GM18526 (cell line): ENCODE results near the gene NACA.

Experiments
- POLR2A ChIP-seq: IDR thresholded peaks from 3 replicates; pipeline ENCODE4 v1.6.1; 2011; ENCODE audit not compliant: insufficient read length; ENCODE audit errors: extremely low read depth

Gene NACA

GRCh38 chr12:56713345-56713744 lies 11.8 kb downstream of the NACA start:
- no peak for TF ChIP-seq POLR2A

GRCh38 chr12:56709759-56710376 lies 15.2 kb downstream of the NACA start:
- TF ChIP-seq POLR2A, result no peak

GRCh38 chr12:56699020-56699661 lies 26.0 kb downstream of the NACA start:
- no peak for TF ChIP-seq POLR2A

- TF ChIP-seq POLR2A, result no peak
Measured at GRCh38 chr12:56695327-56696101, 29.6 kb downstream of the NACA start.

- no peak for TF ChIP-seq POLR2A
Measured at GRCh38 chr12:56694161-56694560, 30.9 kb downstream of the NACA start.

DNA sequence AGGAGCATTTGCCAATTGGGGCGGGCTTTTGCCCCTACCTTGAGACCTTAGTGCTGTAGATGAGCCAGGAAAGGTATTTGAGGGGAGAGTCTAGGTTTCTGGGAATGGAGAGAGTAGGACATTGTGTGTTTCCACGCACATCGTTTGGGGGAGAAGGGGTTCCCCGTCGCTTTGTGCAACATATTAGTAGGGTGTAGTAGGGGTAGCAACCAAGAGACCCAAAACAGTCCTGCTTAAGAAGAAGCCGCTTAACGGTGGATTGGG lies 36.3 kb downstream of the NACA start:
- TF ChIP-seq POLR2A, result no peak

- TF ChIP-seq POLR2A, result peak; percentile 91
Measured at GRCh38 chr12:56688129-56688845, 36.8 kb downstream of the NACA start, which contains the start of gene PTGES3. PTGES3 (minus strand) TSS chr12:56688284; CDS start chr12:56687999, 285 bp downstream.

DNA sequence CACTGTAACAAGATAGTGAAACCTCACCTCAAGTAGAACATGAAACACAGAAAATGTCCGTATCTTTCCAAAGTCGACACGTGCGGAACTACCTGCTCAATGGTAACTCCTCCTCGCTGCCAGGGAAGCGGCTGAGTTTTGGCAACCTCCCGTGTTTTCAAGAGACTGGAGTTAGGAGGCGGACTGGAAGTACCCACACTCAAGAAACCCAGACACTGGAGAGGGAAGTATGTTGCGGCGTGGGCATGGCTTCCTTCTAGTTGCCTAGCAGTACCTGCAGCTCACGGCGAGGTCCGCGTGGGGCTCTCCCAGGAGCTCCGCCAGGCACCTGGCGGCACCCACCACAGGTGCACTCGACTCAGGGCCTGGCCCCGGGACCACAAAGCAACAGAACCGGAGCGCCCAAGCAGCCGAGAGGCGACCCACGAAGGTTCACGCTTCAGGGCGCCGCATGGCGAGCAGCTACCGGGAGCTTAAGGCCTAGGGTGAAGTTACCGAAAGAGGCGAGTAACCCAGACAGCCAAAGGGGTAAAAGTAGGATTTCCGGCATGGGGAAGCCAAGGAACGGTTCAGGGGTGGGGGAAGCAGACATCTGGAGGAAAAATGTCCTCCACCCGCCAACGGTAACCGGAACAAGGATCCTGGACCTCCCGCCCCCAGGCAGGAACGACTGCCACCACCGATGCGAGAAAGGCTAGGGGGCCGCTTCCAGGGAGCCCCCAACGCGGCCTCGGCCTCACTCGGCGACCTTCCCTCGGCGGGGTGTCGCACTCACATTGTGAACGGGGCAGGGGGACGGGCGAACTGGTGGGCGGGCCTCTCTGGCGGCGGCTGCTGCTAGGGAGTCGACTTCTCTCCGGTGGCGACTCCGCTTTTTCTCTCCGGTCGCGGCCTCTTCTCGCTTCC lies 37.6 kb downstream of the NACA start:
- TF ChIP-seq POLR2A, result peak; percentile 18

DNA sequence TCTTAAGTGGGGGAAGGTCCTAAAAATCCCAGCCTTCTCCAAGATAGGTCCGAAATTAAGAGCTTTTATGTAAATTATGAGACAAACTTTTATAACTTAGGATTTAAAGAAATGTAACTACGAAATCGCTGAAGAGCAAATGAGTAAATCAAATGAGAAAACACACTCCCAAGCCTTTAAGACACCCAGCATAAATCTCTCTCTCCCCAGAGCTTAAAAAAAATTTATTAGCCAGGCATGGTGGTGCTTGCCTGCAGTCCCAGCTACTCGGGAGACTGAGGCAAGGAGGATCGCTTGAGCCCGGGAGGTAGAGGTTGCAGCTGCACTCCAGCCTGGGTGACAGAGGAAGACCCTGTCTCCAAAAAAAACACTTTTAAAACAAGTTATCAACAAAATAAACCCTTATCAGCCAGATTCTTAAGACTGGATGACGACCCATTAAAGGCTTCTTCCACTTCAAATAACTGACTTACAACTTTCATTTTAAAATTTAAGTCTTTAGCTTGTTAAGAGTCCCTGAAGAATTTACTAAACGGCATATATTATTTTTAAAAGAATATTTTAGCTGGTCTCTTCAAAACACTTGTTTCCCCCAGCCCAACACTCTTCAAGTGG lies 40.2 kb downstream of the NACA start:
- no peak for TF ChIP-seq POLR2A

GRCh38 chr12:56682323-56682722 lies 42.8 kb downstream of the NACA start:
- no peak for TF ChIP-seq POLR2A

GRCh38 chr12:56679883-56680575 lies 45.1 kb downstream of the NACA start:
- no peak for TF ChIP-seq POLR2A

- TF ChIP-seq POLR2A, result no peak
Measured at GRCh38 chr12:56678852-56679251, 46.2 kb downstream of the NACA start.

- no peak for TF ChIP-seq POLR2A
Measured at GRCh38 chr12:56677680-56678079, 47.4 kb downstream of the NACA start.
